KG1 (cell line): Measurements from ENCODE around the gene ATP5ME.

Experiments
- DNase-seq: peaks from one replicate; lab custom pipeline; 2025; lab: John Stamatoyannopoulos, UW

ATP5ME gene

DNA sequence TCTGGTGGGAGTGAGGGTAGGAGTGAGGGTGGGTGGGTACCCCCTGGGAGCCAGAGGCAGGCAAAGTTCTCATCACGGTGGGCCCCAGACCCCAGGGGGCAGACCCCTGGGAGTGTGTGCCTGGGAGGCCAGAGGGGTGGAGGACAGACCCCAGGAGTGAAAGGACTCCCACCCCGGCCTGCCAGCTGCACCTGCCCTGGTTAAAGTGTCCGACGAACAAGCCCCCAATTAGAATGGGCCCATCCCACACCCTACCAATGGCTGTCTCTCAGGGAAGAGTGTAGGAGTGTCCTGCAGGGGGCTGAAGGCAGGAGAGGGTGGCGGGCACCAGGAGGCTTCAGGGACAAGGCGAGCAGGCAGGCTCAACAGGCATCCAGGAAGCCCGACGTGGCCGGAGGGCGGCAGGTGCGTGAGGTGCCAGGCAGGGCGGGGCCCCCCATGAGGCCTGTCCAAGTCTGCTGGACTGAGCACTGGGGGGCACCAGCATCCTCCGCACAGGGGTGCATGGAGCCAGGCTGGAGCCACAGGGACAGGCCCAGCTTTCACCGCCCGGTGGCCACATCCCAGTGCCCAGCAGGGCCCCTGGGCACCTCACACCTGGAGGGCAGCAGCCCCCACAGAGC, 40.0 kb downstream of the ATP5ME start:
- no peak for DNase-seq

DNA sequence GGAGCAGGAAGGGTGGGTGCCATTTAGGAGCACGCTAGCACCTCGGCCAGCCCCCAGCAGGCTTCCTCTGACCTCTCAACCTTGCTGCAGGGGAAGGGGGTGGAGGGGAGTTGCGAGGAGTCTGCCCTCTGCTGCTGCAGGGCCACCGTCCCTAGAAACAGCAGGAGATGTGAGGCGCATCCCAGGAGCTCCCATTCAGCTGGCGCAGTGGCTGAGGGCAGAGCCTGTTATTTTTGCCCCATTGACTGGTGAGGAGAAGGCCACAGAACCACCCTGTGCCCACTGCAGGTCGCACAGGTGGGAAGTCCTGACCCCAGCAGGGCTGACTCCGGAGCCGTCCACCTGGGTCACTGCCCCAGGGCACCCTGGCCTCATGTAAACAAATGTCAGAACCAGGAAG, 40.7 kb downstream of the ATP5ME start:
- DNase-seq = no peak

DNA sequence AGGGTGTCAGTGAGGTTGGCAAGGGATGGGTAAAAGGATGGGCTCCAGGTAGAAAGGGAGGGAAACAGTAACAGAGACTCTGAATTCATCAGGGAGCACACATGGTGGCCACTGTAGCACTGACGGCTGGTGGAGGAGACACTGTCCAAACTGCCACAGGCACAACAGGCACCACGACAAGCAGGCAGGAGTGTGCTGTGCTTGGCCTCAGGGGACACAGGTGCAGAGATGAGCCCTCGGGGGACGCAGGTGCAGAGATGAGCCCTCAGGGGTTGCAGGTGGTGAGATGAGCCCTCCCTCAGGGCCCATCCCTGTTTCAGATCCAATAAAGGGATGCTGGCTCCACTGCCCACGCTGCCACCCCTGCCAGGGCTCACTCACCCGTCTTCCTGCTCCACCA, 41.1 kb downstream of the ATP5ME start:
- DNase-seq = no peak

DNA sequence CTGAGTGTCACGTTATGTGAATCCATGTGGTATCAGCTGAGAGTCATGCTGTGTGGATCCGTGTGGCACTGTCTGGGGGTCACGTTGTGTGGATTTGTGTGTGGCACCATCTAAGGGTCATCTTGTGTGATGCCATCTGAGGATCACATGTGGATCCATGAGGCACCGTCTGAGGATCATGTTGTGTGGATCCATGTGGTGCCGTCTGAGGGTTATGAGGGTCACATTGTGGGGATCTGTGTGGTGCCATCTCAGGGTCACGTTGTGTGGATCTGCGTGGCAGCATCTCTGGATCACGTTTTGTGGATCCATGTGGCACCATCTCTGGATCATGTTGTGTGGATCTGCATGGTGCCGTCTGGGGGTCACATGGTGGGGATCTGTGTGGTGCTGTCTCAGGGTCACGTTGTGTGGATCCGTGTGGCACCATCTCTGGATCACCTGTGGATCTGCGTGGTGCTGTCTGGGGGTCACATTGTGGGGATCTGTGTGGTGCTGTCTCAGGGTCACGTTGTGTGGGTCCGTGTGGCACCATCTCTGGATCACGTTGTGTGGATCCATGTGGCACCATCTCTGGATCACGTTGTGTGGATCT, 41.8 kb downstream of the ATP5ME start:
- no peak for DNase-seq

DNA sequence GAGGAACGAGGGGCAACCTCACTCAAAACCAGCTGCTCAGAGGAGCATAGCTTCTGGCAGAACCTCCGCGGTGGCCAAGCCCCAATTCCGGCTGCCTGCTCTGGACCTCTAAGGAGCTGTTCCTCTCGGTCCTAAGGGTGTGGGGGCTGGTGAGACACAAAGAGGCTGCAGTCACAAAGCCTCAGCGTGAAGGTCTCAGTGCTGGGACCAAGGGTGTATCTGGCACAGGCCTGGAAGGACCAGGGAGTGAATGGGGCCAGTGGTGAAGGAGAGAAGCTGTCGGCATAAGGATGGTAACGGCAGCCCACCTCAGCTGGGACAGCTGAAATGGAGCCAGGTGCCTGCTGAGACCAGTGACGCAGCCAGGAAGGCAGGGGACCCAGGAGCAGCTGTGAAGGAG, 43.4 kb downstream of the ATP5ME start:
- no peak for DNase-seq

DNA sequence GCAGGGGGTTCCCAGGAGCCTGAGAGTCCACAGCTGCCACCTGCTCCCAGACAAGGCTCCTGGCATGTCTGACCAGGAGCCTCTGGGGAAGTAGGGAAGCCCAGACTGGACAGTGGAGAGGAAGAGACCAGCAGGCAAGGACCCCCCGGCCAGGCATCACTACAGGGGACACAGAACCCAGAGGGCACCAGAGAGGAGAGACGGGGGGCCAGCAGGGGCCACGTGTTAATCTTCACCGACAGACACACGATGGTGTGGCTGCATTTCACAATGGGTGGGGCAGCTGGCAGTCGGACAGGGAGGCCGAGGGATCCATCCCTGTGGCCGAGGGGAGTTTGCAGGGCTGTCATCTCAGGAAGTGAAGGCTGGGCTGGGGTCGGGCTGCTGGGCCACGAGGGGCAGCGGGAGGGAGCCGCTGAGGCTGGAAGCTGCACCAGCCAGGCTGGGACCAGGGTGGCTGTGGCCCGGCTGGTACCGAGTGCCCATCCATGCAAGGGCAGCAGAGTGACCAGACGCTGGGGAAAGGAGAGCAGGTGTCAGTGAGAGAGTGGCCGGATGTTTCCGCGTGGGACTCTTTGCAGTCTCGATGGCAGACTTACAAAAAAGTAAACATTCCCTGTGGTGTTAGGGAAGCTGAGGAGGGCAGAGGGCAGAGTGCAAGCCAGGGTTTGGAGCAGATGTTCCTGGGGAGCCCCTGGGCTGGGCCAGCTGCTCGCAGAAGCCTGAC, 44.0 kb downstream of the ATP5ME start:
- DNase-seq = no peak

DNA sequence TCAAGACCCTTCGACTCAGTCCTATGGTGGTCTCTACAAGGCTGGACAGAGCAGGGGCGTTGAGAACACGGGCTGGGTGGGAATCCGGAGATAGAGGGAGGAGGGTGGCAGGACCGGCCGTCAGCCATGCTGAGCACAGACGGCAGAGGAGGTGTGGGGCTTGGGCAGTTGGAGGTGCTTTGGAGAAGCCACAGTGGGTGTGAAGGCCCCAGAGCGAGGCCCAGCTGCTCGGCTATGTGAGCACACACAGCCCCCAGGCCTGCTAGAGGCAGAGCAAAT, 44.5 kb downstream of the ATP5ME start:
- no peak for DNase-seq

DNA sequence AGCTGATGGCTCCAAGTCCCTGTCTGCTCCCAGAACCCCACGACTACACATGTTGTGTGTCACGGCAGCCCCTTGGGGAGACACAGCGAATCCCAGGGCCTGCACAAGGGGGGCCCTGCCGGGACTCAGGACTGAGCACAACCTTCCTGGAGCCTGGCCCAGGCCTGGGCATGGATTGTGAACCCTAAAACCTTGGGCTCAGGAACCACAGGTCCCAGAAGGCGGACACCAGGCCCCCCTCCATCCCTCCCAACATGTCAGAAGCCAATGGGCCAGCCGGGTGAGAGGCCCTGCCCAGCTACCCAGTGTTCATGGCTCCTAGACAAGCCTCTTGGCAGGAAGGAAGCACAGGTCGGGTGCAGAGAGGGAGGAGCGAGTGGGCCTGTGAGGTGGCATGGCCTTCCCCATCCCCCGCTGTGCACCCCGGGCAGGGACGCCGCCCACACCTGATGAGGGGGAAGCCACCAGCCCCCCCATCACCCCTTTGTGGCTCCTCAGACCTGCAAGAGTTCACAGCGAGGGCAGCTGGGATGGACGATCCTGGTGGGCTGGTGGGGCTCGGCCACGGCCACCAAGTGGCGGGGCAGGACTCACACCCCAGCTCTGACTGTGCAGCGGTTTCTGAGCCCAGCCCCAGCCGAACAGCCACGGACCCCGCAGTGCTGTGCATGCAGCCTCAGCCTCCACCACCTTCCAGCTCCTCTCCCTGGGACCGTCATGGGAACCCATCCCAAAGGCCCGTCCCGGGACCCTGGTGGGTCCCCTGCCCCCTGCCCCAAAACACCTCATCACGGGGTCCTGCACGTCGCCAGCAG, 45.0 kb downstream of the ATP5ME start:
- DNase-seq = no peak

DNA sequence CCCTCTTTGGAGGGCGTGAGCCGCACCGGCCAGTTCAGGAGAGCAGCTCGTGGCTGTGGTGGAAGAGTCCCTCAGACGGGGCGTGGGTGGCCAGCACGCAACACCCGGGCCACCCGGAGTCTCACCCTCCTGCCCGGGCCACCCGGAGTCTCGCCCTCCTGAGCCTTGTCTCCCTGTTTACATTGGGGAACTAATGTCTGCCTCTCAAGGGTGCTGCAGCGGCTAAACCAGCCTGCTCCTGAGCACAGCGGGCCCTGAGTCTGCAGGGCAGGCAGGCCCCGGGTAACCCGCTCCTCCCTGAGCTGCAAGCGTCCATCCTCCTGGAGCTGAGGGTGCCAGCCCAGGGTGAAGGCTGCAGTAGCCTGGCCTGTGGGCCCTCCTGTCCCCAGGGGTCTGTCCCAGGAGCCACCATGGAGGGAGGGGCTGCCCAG, 45.8 kb downstream of the ATP5ME start:
- DNase-seq = no peak

DNA sequence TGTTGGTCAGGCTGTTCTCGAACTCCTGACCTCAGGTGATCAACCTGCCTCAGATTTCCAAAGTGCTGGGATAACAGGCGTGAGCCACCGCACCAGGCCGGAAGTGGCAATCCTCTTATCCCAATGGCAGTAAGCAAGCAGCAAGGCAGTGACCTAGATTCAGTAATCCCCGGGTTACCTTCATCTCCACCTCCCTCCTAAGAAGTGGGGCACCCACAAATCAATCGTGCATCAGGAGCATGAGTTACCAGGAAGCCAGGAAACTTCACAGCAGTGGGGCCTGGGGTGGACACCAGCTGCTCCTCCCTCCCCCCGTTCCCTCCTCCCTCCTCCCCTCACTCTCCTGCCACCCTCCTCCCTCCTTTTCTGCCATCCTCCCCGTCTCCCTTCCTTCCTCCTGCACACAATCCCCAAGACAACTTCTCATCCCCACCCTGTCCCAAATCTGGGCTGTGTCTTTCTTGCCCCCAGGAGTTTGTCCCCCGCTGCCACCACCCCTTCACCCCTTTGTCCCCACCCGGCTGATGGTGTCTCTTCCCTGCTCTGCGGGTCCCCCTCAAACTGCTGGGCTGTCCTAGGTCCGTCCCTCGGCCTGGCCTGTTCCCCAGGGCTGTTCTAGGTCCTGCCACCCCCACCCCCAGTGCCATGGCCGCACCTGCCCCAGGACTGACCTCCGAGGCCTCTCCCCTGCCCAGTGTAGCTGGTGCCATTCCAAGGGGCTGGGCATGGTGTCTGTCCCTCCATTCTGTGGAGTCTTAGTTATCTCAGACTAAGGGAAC, 46.5 kb downstream of the ATP5ME start:
- DNase-seq = no peak

DNA sequence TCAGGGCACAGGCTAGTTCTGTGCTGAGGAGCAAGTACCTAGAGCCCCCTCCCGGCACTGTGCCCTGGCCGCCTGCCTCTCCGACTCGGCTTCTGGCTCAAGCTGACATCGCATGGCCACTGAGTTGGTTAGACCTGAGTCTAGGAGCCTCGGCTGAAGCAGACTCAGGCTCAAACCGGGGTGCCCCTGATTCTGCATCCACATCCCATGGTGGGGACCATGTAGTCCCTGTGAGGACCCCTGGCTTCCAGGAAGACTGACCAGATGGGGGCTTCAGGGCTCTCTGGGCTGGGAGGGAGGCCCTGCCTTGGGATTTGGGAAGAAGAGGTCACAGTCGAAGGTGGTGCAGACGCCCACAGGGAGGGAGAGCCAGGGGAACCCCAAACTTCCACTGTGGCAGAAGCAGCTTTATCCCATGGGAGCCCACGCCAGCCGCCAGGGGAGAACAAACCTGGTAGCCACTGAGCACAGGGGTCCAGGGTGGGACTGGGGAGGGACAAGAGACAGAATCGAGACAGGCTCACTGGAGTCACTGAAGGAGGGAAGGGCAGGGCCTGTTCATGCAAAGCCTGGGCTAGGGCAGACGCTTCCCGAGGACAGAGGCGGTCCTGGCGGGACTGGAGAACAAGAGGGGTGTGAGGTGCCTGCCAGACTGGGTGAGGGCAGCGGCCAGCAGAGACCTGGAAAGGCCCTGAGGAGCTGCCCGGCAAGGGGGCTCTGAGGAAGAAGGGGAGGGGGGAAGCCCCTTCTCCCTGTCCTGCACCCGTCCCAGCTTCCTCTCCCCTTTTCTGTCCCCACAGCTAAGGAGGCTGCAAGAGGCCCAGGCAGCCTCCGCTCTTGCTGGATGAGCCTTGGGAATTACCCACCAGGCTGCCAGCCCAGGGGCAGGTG, 47.6 kb downstream of the ATP5ME start:
- DNase-seq = no peak

DNA sequence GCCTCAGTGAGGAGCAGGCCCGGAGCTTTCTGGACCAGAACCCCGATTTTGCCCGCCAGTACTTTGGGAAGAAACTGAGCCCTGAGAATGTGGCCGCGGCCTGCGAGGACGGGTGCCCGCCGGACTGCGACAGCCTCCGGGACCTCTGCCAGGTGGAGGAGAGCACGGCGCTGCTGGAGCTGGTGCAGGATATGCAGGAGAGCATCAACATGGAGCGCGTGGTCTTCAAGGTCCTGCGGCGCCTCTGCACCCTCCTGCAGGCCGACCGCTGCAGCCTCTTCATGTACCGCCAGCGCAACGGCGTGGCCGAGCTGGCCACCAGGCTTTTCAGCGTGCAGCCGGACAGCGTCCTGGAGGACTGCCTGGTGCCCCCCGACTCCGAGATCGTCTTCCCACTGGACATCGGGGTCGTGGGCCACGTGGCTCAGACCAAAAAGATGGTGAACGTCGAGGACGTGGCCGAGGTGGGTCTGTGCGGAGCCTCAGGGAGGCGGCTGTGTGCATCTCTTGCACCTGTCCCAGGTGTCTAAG, 48.4 kb downstream of the ATP5ME start:
- DNase-seq = no peak

DNA sequence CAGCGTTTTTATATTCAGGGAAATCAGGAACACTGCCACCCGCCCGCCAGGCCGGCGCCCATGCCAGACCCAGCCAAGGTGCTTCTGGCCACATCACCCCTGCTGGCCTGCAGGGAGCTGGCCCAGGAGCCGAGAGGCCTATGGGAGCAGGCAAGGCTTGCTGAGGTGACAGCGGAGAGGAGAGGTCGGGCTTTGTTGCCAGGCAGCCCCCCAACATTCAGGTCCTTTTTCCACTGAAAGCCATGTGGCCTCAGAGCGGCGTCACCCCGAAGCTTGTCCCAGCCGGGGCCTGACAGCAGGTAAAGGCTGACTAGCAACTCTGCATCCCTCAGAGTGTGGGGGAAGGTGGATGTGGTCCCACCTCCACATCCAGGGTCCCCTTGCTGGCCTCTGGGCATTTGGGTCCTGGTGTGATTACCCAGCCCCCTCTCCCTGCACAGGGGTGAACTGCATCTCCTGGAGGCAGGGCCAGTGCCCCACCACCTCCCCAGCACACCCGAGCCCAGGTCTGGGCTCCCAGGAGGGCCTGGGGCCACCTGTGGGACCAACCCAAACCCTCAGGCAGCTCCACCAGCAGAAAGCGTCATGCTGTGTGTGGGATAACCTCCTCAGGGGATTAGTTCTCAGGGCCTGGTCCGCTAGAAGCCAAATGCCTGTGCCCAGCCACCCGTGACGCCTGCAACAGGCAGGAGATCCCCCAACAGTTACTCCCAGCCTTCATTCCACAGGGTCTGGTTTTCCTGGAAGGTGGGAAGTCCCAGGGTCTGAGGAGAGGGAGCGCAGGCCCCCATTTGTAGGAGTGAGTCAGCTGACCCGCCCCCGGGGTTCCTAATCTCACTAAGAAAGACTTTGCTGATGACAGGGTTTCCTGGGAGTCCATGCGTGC, 49.1 kb downstream of the ATP5ME start, which contains the start of gene PDE6B:
TSS of gene PDE6B (plus strand) at position 869 of the 886 bp plus-strand sequence. CDS start 54 bp downstream, outside the sequence.
- DNase-seq = no peak

DNA sequence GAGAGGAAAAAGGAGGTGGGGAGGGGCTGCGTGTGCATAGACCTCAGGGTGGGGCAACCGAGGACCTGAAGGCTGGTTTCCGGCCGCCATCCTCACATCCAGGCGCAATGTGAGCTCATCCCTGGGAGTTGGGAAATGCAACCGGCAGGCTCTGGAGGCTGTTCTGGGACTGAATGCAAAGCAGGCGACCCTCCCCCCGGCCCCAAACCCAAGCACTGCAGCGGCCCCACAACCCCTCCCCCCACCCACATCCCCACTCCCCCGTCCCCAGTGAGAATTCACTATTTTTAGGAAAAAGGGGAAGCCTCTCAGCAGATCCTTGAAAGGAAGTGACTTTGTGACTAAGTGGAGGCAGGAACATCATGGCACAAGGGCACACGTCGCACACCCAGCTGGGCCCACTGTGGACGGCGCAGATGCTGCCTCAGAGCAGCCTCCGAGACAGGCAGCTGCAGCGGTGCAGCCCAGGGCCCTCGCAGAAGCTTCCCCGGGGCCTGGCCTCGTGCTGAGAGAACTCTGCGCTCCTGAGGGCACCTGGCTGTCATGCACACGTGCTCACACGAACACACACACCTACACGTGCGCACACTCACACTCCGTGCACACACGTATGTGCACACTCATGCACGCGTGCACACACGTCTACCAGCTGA, 50.0 kb downstream of the ATP5ME start:
- DNase-seq = no peak

DNA sequence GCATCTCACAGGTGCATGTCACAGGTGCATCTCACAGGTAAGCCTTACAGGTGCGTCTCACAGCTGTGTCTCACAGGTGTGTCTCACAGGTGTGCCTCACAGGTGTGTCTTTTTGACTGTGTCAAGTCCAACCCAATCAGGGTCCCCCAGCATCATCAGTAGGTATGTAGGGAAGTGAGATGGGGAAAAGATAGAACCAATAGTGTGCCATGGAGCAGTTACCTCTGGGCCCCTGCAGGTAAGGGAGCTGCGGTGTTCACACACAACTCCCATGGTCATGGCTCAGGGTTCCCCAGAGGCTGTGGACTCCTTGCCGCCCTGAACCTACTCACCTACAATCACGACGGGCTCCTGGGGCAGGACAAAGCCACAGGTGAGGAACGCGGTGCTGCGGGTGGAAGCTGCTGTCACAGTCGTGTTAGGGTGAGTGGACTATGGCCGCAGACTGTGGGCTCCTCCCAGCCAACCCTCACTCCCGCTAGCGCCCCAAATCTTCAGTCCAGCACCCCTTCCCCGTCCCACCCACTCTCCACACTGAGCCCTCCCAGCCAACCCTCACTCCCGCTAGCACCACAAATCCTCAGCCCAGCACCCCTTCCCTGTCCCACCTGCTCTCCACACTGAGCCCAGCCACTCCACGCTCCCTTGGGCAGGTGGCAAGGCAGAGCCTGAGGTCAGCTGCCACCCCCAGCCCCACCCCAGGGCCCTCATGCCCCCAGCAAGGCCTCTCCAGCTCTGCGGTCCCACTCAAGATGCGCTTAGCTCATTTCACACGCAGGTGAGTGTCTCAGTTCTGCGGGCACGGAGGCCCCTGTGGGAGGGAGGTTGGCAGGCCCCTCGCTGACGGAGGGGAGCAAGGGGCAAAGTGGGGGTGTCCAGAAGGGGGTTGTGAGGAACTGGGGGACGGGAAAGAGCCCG, 50.8 kb downstream of the ATP5ME start:
- no peak for DNase-seq
